Spleen (tissue), 7 donors: Measurements from ENCODE around the gene COL1A1.

Experiments used
- CTCF ChIP-seq, 11 experiments: fragments of 200-600 bp in 7 of 11; fragments of 450-650 bp in 4 of 11; sonication (generic) in 4 of 11; IDR thresholded peaks in 8 of 11; conservative IDR thresholded peaks in 3 of 11; 1 replicate in 7 of 11; 2 replicates in 4 of 11; pipeline versions ENCODE4 v1.4.0 to v1.8.0; 2016 to 2021; ENCODE audit warnings: antibody characterized with exemption in 11 of 11, inconsistent platforms in 4 of 11, mild to moderate bottlenecking in 1 of 11
- POLR2A ChIP-seq, 3 donors: fragments of 450-650 bp; IDR thresholded peaks; one replicate each; pipeline ENCODE4 v1.5.1; 2017; ENCODE audit warnings: antibody characterized with exemption in 3 of 3, mild to moderate bottlenecking in 1 of 3
- POLR2AphosphoS5 ChIP-seq, 3 donors: sonication (generic); formaldehyde crosslinking; IDR thresholded peaks; one replicate each; pipeline ENCODE4 v1.5.1; 2017; ENCODE audit warnings: antibody characterized with exemption in 3 of 3
- donor health status: DM: no; HTN: no; CAD: no; lungs with moderate emphysema.
- donor health status: DM: no; HTN: no; CAD: no.
- donor health status: DM: no; HTN: no; CAD: no.

GRCh38 chr17:50234581-50234980 is 33.1 kb upstream of the COL1A1 start:
- TF ChIP-seq CTCF (IDR thresholded peaks at IDR 0.05 in 8 of 11, conservative IDR thresholded peaks at IDR 0.05 in 3 of 11) = no peak
- TF ChIP-seq POLR2AphosphoS5 (IDR thresholded peaks at IDR 0.05) = no peak
- no peak for TF ChIP-seq POLR2A (IDR thresholded peaks at IDR 0.05)
